HepG2 (cell line): ENCODE results near the gene NFE2L3. TPM values are rescaled to one million over a fixed set of nuclear protein-coding genes. Genes with fewer than 3 reads are reported as not detected.

Source experiments
- ATAC-seq: fragments of 200-7000 bp; cut with Tn5 transposase; 3 replicates; pipeline ENCODE4 v1.9.1; 2020; ENCODE audit warnings: mild to moderate bottlenecking, moderate library complexity
- BruUV-seq: library from RNA; stranded (reverse); fragments of 400-500 nt; replicated peaks from 2 replicates; lab custom pipeline; 2021; lab: Mats Ljungman, UMichigan
- CTCF ChIA-PET: fragments of 300-600 bp; formaldehyde crosslinking; extraction: SDS; loops from one replicate; lab custom pipeline; 2021; ENCODE audit warnings: low total read pairs, inconsistent platforms, low intra/inter-chr PET ratio; lab: Yijun Ruan, JAX
- POLR2A ChIA-PET: fragments of 350-600 bp; sonication (Branson Sonifier 250); formaldehyde crosslinking; loops from one replicate; lab custom pipeline; 2020; ENCODE audit warnings: antibody characterized with exemption, inconsistent platforms; lab: Yijun Ruan, JAX
- DNase-seq: peaks from one replicate; pipeline ENCODE4 v3.0.0-alpha.2; 2015; ENCODE audit warnings: low spot score
- FAIRE-seq: peaks from 3 replicates; lab custom pipeline; 2011; peaks lifted over from hg19 to GRCh38; lab: Jason Lieb, UNC
- H2AFZ ChIP-seq: one replicate; pipeline ENCODE4 v1.6.1; 2011; ENCODE audit warnings: low read length, inconsistent platforms
- H3K27ac ChIP-seq: fragments of 300-600 bp; 3 replicates; pipeline ENCODE4 v1.8.0; 2011; ENCODE audit warnings: mixed run types, mild to moderate bottlenecking, mixed read lengths, low read length, inconsistent platforms; ENCODE audit not compliant: insufficient read depth; ENCODE audit errors: extremely low read length
- H3K27me3 ChIP-seq, 2 experiments: fragments of 200-600 bp in 1 of 2; 2 replicates in 1 of 2; 3 replicates in 1 of 2; pipeline versions ENCODE4 v1.6.0 to v1.8.0; 2011; ENCODE audit warnings: low read length in 2 of 2, mild to moderate bottlenecking in 2 of 2, moderate library complexity in 2 of 2, inconsistent platforms in 1 of 2; ENCODE audit not compliant: insufficient read depth in 2 of 2, control insufficient read depth in 1 of 2
- H3K36me3 ChIP-seq, 2 experiments: fragments of 200-600 bp in 1 of 2; replicated peaks in 1 of 2; 2 replicates in 1 of 2; 3 replicates in 1 of 2; pipeline versions ENCODE4 v1.5.1 to v1.8.0; 2011; ENCODE audit warnings: low read length in 2 of 2, inconsistent platforms in 1 of 2; ENCODE audit not compliant: insufficient read depth in 2 of 2, control insufficient read depth in 1 of 2
- H3K4me1 ChIP-seq: 2 replicates; pipeline ENCODE4 v1.5.1; 2012; ENCODE audit warnings: low read length, inconsistent platforms; ENCODE audit not compliant: insufficient read depth
- H3K4me2 ChIP-seq: 2 replicates; pipeline ENCODE4 v1.6.0; 2011; ENCODE audit warnings: low read depth, low read length, inconsistent platforms
- H3K4me3 ChIP-seq, 3 experiments: fragments of 200-600 bp in 1 of 3; sonication (generic), shearing (Covaris generic) in 1 of 3; replicated peaks in 1 of 3; 2 replicates each; pipeline ENCODE4 v1.5.1; 2011 to 2016; ENCODE audit warnings: low read length in 3 of 3, inconsistent platforms in 2 of 3, low read depth in 2 of 3, mild to moderate bottlenecking in 2 of 3, control low read depth in 1 of 3, mixed read lengths in 1 of 3; ENCODE audit not compliant: insufficient read depth in 1 of 3
- H3K79me2 ChIP-seq: one replicate; pipeline ENCODE4 v1.6.1; 2011; ENCODE audit warnings: low read length, inconsistent platforms; ENCODE audit not compliant: insufficient read depth
- H3K9ac ChIP-seq: 2 replicates; pipeline ENCODE4 v1.6.0; 2011; ENCODE audit warnings: mild to moderate bottlenecking, low read depth, low read length, inconsistent platforms; ENCODE audit not compliant: insufficient read depth
- H3K9me3 ChIP-seq: 2 replicates; pipeline ENCODE4 v1.5.1; 2012; ENCODE audit warnings: mild to moderate bottlenecking, low read length
- H4K20me1 ChIP-seq: 2 replicates; pipeline ENCODE4 v1.6.0; 2011; ENCODE audit warnings: inconsistent platforms, mild to moderate bottlenecking, low read length, moderate library complexity; ENCODE audit not compliant: insufficient read depth
- DZIP1 ChIP-seq: sonication (generic); formaldehyde crosslinking; IDR thresholded peaks from 2 replicates; pipeline ENCODE4 v1.5.0; 2020; ENCODE audit warnings: mild to moderate bottlenecking, missing genetic modification reagents
- FOXC1 ChIP-seq: sonication (generic); formaldehyde crosslinking; IDR thresholded peaks from 2 replicates; pipeline ENCODE4 v1.8.0; 2022; ENCODE audit warnings: mild to moderate bottlenecking, missing genetic modification reagents, borderline replicate concordance
- HNRNPLL ChIP-seq: fragments of 200-400 bp; formaldehyde crosslinking; IDR thresholded peaks from 2 replicates; pipeline ENCODE4 v1.6.1; 2017; ENCODE audit warnings: mild to moderate bottlenecking, low read depth, low read length; ENCODE audit not compliant: poor library complexity, severe bottlenecking
- MAX ChIP-seq: IDR thresholded peaks from 2 replicates; pipeline ENCODE4 v1.6.1; 2012; ENCODE audit warnings: inconsistent platforms
- MLLT10 ChIP-seq: sonication (generic); formaldehyde crosslinking; IDR thresholded peaks from 2 replicates; pipeline ENCODE4 v1.4.0; 2020; ENCODE audit warnings: missing genetic modification reagents
- SMARCC2 ChIP-seq: fragments of 450-650 bp; IDR thresholded peaks from 2 replicates; pipeline ENCODE4 v1.6.1; 2017; ENCODE audit warnings: antibody characterized with exemption, mild to moderate bottlenecking
- THAP7 ChIP-seq: sonication (generic); formaldehyde crosslinking; IDR thresholded peaks from 2 replicates; pipeline ENCODE4 v1.8.1; 2023; ENCODE audit warnings: mild to moderate bottlenecking, missing genetic modification reagents
- ZFYVE20 ChIP-seq: sonication (generic); formaldehyde crosslinking; IDR thresholded peaks from 2 replicates; pipeline ENCODE4 v1.8.0; 2023; ENCODE audit warnings: low read depth, mild to moderate bottlenecking, moderate library complexity, missing genetic modification reagents, borderline replicate concordance
- ZMAT5 ChIP-seq: sonication (generic); formaldehyde crosslinking; IDR thresholded peaks from 2 replicates; pipeline ENCODE4 v1.5.0; 2020; ENCODE audit warnings: mild to moderate bottlenecking, low read depth, missing genetic modification reagents, borderline replicate concordance
- ZNF281 ChIP-seq: sonication (generic); formaldehyde crosslinking; IDR thresholded peaks from 2 replicates; pipeline ENCODE4 v1.4.0; 2020; ENCODE audit warnings: missing genetic modification reagents, borderline replicate concordance
- ZNF549 ChIP-seq: sonication (generic); formaldehyde crosslinking; IDR thresholded peaks from 2 replicates; pipeline ENCODE4 v1.5.0; 2020; ENCODE audit warnings: missing genetic modification reagents
- ZNF567 ChIP-seq: sonication (generic); formaldehyde crosslinking; IDR thresholded peaks from 2 replicates; pipeline ENCODE4 v1.8.1; 2023; ENCODE audit warnings: mild to moderate bottlenecking, missing genetic modification reagents, borderline replicate concordance
- ZNF615 ChIP-seq: sonication (generic); formaldehyde crosslinking; IDR thresholded peaks from 2 replicates; pipeline ENCODE4 v1.5.0; 2020; ENCODE audit warnings: mild to moderate bottlenecking, missing genetic modification reagents, borderline replicate concordance
- ZNF639 ChIP-seq: conservative IDR thresholded peaks from 2 replicates; pipeline ENCODE4 v1.6.1; 2018; ENCODE audit warnings: missing genetic modification reagents
- ZSCAN9 ChIP-seq: IDR thresholded peaks from 2 replicates; pipeline ENCODE4 v1.6.1; 2016; ENCODE audit warnings: borderline replicate concordance
- WGBS: methylation state at CpG from one replicate; pipeline ENCODE4 v1.1.6; 2017; ENCODE audit warnings: low lambda C conversion rate; 5-methylcytosine and 5-hydroxymethylcytosine counted together
- in situ Hi-C: cut with HindIII; loops from 2 replicates; pipeline ENCODE4 v1.10.0; 2017; ENCODE audit warnings: low pct_unique_long_range_greater_than_20kb; ENCODE audit not compliant: extremely low pct_ligation_motif_present
- intact Hi-C: fragments of 100-400 bp; cut with micrococcal nuclease; formaldehyde crosslinking; loops from one replicate; pipeline ENCODE4 v1.10.0; 2022; ENCODE audit not compliant: unreplicated experiment
- polyA plus RNA-seq, 8 experiments: library from polyadenylated mRNA; depleted of rRNA in 3 of 8; stranded (reverse) in 7 of 8; unstranded in 1 of 8; fragments of >200 nt; fragmentation: Illumina TruSeq in 4 of 8; extraction: Trizol in 4 of 8; gene quantifications; 2 replicates each; pipeline versions ENCODE4 v1.2.1 to v1.2.3, GENCODE V29; 2011 to 2016; ENCODE audit warnings: low read depth in 4 of 8, missing spikeins in 1 of 8, mixed read lengths in 1 of 8; ENCODE audit not compliant: insufficient read depth in 1 of 8
- total RNA-seq, 5 experiments: library from RNA; depleted of rRNA; stranded (reverse); fragments of >200 nt; fragmentation: Illumina TruSeq; extraction: Trizol; gene quantifications; 2 replicates each; pipeline ENCODE4 v1.2.3, GENCODE V29; 2016; ENCODE audit warnings: low read depth in 1 of 5

NFE2L3 gene
- total and polyA plus RNA-seq, 2 of the 13 experiments (the other 11 are each of a cell fraction or from before 2014, with no cell fraction given): 11.4 to 19.4 TPM

GRCh38 chr7:26135076-26135475 lies 16.9 kb upstream of the NFE2L3 start (continued):
- TF ChIP-seq ZNF281: no peak
- TF ChIP-seq FOXC1 (CRISPR knock-in tag): no peak

- H3K4me2 ChIP-seq: no peak overlapping the region
- ChIA-PET CTCF (no interaction called here), POLR2A (no interaction called here)
- no peak overlapping the region for H3K9ac ChIP-seq
- ATAC-seq: no peak
- H3K27ac ChIP-seq: no peak overlapping the region
- H4K20me1 ChIP-seq: no peaks in the 10 kb centered on the region
- DNase-seq: no peak
- in situ Hi-C loops: no loop called here
- BruUV-seq: no TSS peak
- no peaks in the 10 kb centered on the region for H3K9me3 ChIP-seq
- no peaks in the 10 kb centered on the region for H3K36me3 ChIP-seq
- FAIRE-seq: no peak
- H3K4me3 ChIP-seq: no peak overlapping the region
- H3K4me1 ChIP-seq: no peaks in the 10 kb centered on the region
- no peaks in the 10 kb centered on the region for H3K79me2 ChIP-seq
- peaks cover 0 to 12% of the 10 kb centered on the region in 2 experiments; a peak in 1 of 5 replicates for H3K27me3 ChIP-seq
- WGBS: 93% methylated on average over 1 of the region's 1 CpG
- intact Hi-C loops: no loop called here
- no peak overlapping the region for H2AFZ ChIP-seq
- no peak for TF ChIP-seq HNRNPLL
- TF ChIP-seq ZNF639: no peak
- no peak for TF ChIP-seq ZFYVE20 (CRISPR knock-in tag)
- no peak for TF ChIP-seq DZIP1
- no peak for TF ChIP-seq MLLT10
- TF ChIP-seq MAX: no peak
- TF ChIP-seq ZNF549: no peak
- TF ChIP-seq ZMAT5 (CRISPR knock-in tag): no peak
- no peak for TF ChIP-seq ZSCAN9 (CRISPR knock-in tag)
- TF ChIP-seq ZNF615: no peak
- no peak for TF ChIP-seq THAP7
- TF ChIP-seq SMARCC2: no peak
- no peak for TF ChIP-seq ZNF567 (CRISPR knock-in tag)
Measured at GRCh38 chr7:26135551-26135950, 16.4 kb upstream of the NFE2L3 start.
